ENCODE data around the gene NCK2. TPM values are rescaled to one million over a fixed set of nuclear protein-coding genes. Genes with fewer than 3 reads are reported as not detected.

Gene NCK2
- total and polyA plus RNA-seq, 10 of the 15 experiments (the other 5 are each of a cell fraction or from before 2014, with no cell fraction given), result 1.2 to 30.9 (median 14.1) TPM

GRCh38 chr2:105768961-105769452, 24.3 kb downstream of the NCK2 start:
- FAIRE-seq (no peak), DNase-seq (ENCODE audit: low read depth, low spot score) (no peak), ATAC-seq (peak; percentile 54)
- ChIA-PET RAD21 (ENCODE audit: unreplicated experiment) (interaction anchor here (1.1 kb wide), 1 partner anchor 17 kb away, joined by 3 read pairs; no protein-coding TSS in a partner anchor), POLR2A (interaction anchor here (0.6 to 1.5 kb wide), 3 partner anchors 13 to 20 kb away, joined by 3 read pairs; no protein-coding TSS in a partner anchor), CTCF (no interaction called here), SMC1A (ENCODE audit: uncharacterized antibody, unreplicated experiment) (interaction anchor here (0.6 to 0.9 kb wide), 2 partner anchors 13 to 20 kb away, joined by 3 read pairs; no protein-coding TSS in a partner anchor)
- H3K9ac ChIP-seq (ENCODE audit: control insufficient read depth, insufficient read depth, low read length), result no peak overlapping the region
- no peaks in the 10 kb centered on the region for H3K27me3 ChIP-seq (replicated peaks in 1 of 2; ENCODE audit: control insufficient read depth in 2 of 2, insufficient read depth in 2 of 2, low read length in 1 of 2)
- 54% methylated on average over 5 of the region's 6 CpGs for WGBS (ENCODE audit: insufficient coverage, insufficient replicate concordance, low lambda C conversion rate, missing lambda C conversion rate)
- in situ Hi-C loops (cut with MboI) (no loop called here), intact Hi-C loops (cut with micrococcal nuclease; ENCODE audit: unreplicated experiment) (no loop called here)
- H2AFZ ChIP-seq (ENCODE audit: control insufficient read depth, low read depth, low read length), result no peak overlapping the region
- no peak overlapping the region for H3K4me3 ChIP-seq
- TF ChIP-seq SP1 (IDR thresholded peaks at IDR 0.05; ENCODE audit: low read depth, low read length), result no peak
- TF ChIP-seq, protein P1, sequence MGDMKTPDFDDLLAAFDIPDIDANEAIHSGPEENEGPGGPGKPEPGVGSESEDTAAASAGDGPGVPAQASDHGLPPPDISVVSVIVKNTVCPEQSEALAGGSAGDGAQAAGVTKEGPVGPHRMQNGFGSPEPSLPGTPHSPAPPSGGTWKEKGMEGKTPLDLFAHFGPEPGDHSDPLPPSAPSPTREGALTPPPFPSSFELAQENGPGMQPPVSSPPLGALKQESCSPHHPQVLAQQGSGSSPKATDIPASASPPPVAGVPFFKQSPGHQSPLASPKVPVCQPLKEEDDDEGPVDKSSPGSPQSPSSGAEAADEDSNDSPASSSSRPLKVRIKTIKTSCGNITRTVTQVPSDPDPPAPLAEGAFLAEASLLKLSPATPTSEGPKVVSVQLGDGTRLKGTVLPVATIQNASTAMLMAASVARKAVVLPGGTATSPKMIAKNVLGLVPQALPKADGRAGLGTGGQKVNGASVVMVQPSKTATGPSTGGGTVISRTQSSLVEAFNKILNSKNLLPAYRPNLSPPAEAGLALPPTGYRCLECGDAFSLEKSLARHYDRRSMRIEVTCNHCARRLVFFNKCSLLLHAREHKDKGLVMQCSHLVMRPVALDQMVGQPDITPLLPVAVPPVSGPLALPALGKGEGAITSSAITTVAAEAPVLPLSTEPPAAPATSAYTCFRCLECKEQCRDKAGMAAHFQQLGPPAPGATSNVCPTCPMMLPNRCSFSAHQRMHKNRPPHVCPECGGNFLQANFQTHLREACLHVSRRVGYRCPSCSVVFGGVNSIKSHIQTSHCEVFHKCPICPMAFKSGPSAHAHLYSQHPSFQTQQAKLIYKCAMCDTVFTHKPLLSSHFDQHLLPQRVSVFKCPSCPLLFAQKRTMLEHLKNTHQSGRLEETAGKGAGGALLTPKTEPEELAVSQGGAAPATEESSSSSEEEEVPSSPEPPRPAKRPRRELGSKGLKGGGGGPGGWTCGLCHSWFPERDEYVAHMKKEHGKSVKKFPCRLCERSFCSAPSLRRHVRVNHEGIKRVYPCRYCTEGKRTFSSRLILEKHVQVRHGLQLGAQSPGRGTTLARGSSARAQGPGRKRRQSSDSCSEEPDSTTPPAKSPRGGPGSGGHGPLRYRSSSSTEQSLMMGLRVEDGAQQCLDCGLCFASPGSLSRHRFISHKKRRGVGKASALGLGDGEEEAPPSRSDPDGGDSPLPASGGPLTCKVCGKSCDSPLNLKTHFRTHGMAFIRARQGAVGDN (IDR thresholded peaks at IDR 0.05), result no peak
- TF ChIP-seq RCOR1 (conservative IDR thresholded peaks at IDR 0.05; ENCODE audit: low read depth, low read length), result no peak
- TF ChIP-seq, protein P2, sequence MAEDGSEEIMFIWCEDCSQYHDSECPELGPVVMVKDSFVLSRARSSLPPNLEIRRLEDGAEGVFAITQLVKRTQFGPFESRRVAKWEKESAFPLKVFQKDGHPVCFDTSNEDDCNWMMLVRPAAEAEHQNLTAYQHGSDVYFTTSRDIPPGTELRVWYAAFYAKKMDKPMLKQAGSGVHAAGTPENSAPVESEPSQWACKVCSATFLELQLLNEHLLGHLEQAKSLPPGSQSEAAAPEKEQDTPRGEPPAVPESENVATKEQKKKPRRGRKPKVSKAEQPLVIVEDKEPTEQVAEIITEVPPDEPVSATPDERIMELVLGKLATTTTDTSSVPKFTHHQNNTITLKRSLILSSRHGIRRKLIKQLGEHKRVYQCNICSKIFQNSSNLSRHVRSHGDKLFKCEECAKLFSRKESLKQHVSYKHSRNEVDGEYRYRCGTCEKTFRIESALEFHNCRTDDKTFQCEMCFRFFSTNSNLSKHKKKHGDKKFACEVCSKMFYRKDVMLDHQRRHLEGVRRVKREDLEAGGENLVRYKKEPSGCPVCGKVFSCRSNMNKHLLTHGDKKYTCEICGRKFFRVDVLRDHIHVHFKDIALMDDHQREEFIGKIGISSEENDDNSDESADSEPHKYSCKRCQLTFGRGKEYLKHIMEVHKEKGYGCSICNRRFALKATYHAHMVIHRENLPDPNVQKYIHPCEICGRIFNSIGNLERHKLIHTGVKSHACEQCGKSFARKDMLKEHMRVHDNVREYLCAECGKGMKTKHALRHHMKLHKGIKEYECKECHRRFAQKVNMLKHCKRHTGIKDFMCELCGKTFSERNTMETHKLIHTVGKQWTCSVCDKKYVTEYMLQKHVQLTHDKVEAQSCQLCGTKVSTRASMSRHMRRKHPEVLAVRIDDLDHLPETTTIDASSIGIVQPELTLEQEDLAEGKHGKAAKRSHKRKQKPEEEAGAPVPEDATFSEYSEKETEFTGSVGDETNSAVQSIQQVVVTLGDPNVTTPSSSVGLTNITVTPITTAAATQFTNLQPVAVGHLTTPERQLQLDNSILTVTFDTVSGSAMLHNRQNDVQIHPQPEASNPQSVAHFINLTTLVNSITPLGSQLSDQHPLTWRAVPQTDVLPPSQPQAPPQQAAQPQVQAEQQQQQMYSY (CRISPR knock-in tag; IDR thresholded peaks at IDR 0.05), result no peak
- no peak for TF ChIP-seq HSF1 (IDR thresholded peaks at IDR 0.05; ENCODE audit: low read depth, low read length)
- H3K4me2 ChIP-seq (ENCODE audit: control insufficient read depth, insufficient read depth), result no peak overlapping the region
- H3K9me3 ChIP-seq (replicated peaks; ENCODE audit: control insufficient read depth, insufficient read depth, low read length), result no peaks in the 10 kb centered on the region; the same call in 2 of the 3 replicates
- peaks cover 18% of the 10 kb centered on the region for H3K79me2 ChIP-seq (ENCODE audit: control insufficient read depth, insufficient read depth, low read length)
- H3K36me3 ChIP-seq (ENCODE audit: control insufficient read depth in 2 of 2, insufficient read depth in 2 of 2, low read length in 1 of 2), result peaks cover 2 to 4% of the 10 kb centered on the region in 2 experiments; a peak in 2 of 4 replicates
- no TSS peak for BruUV-seq (replicated peaks)
- peaks cover 7% of the 10 kb centered on the region for H3K4me1 ChIP-seq (ENCODE audit: control insufficient read depth, insufficient read depth, low read length)
- H4K20me1 ChIP-seq (ENCODE audit: control insufficient read depth, insufficient read depth), result no peaks in the 10 kb centered on the region
- no peak overlapping the region for H3K27ac ChIP-seq (ENCODE audit: control insufficient read depth, insufficient read depth)

All from GM12878 (cell line).